Endothelial cell of umbilical vein (primary cell): Measurements from ENCODE around the gene CCL14. TPM values are rescaled to one million over a fixed set of nuclear protein-coding genes. Genes with fewer than 3 reads are reported as not detected.

Experiments used
- BruUV-seq: library from RNA; stranded (reverse); fragments of 400-500 nt; replicated peaks from 2 replicates; lab custom pipeline; 2021; lab: Mats Ljungman, UMichigan
- CTCF ChIA-PET: fragments of 300-600, 350-600 bp; sonication (Branson Sonifier 250); formaldehyde crosslinking; loops from one replicate; lab custom pipeline; 2021; ENCODE audit warnings: antibody characterized with exemption, inconsistent platforms; lab: Charles Lee
- POLR2A ChIA-PET: fragments of 300-600, 350-600 bp; sonication (Branson Sonifier 250); formaldehyde crosslinking; loops from one replicate; lab custom pipeline; 2021; ENCODE audit warnings: antibody characterized with exemption, inconsistent platforms; lab: Charles Lee
- DNase-seq: peaks from one replicate; pipeline ENCODE4 v3.0.0-alpha.2; 2011; ENCODE audit warnings: low read depth, low spot score
- FAIRE-seq: peaks from 2 replicates; lab custom pipeline; 2011; peaks lifted over from hg19 to GRCh38; lab: Jason Lieb, UNC
- H2AFZ ChIP-seq: 2 replicates; pipeline ENCODE4 v1.6.0; 2012; ENCODE audit warnings: low read depth, low read length, control low read depth, inconsistent platforms
- H3K27ac ChIP-seq: 2 replicates; pipeline ENCODE4 v1.5.1; 2011; ENCODE audit warnings: low read depth, mild to moderate bottlenecking, control low read depth, low read length, moderate library complexity; ENCODE audit not compliant: insufficient read depth
- H3K27me3 ChIP-seq, 2 experiments: 2 replicates each; pipeline versions ENCODE4 v1.6.0 to v1.6.1; 2011; ENCODE audit warnings: low read length in 2 of 2, mixed read lengths in 1 of 2; ENCODE audit not compliant: control insufficient read depth in 2 of 2, insufficient read depth in 2 of 2
- H3K36me3 ChIP-seq, 2 experiments: 2 replicates in 1 of 2; 3 replicates in 1 of 2; pipeline ENCODE4 v1.5.1; 2011; ENCODE audit warnings: low read length in 2 of 2, mild to moderate bottlenecking in 1 of 2, moderate library complexity in 1 of 2; ENCODE audit not compliant: control insufficient read depth in 2 of 2, insufficient read depth in 2 of 2; ENCODE audit errors: extremely low read depth in 1 of 2
- H3K4me1 ChIP-seq: 3 replicates; pipeline ENCODE4 v1.5.1; 2011; ENCODE audit warnings: mild to moderate bottlenecking, low read length; ENCODE audit not compliant: control insufficient read depth, insufficient read depth; ENCODE audit errors: extremely low read depth
- H3K4me2 ChIP-seq: 2 replicates; pipeline ENCODE4 v1.6.1; 2011; ENCODE audit warnings: low read length, control low read depth, mixed read lengths; ENCODE audit not compliant: insufficient read depth
- H3K4me3 ChIP-seq, 3 experiments: fragments of 200-600 bp in 1 of 3; sonication (generic), shearing (Covaris generic) in 1 of 3; replicated peaks in 1 of 3; 2 replicates each; pipeline ENCODE4 v1.5.1; 2011 to 2016; ENCODE audit warnings: control low read depth in 3 of 3, low read length in 3 of 3, mild to moderate bottlenecking in 2 of 3, inconsistent platforms in 1 of 3, low read depth in 1 of 3, moderate library complexity in 1 of 3; ENCODE audit not compliant: insufficient read depth in 1 of 3
- H3K79me2 ChIP-seq: 2 replicates; pipeline ENCODE4 v1.6.0; 2012; ENCODE audit warnings: low read length, inconsistent platforms; ENCODE audit not compliant: control insufficient read depth, insufficient read depth
- H3K9ac ChIP-seq: replicated peaks from 2 replicates; pipeline ENCODE3; 2011; ENCODE audit warnings: low read length, control low read depth; ENCODE audit not compliant: insufficient read depth; ENCODE audit errors: extremely low read depth
- H3K9me1 ChIP-seq: replicated peaks from 3 replicates; pipeline ENCODE4 v1.6.0; 2011; ENCODE audit warnings: mild to moderate bottlenecking, low read length; ENCODE audit not compliant: control insufficient read depth, insufficient read depth; ENCODE audit errors: extremely low read depth
- H3K9me3 ChIP-seq: replicated peaks from 2 replicates; pipeline ENCODE4 v1.5.1; 2012; ENCODE audit warnings: low read length, inconsistent platforms; ENCODE audit not compliant: control insufficient read depth, insufficient read depth
- H4K20me1 ChIP-seq: replicated peaks from 2 replicates; pipeline ENCODE3; 2011; ENCODE audit warnings: mild to moderate bottlenecking, low read length; ENCODE audit not compliant: control insufficient read depth, insufficient read depth; ENCODE audit errors: extremely low read depth
- CTCF ChIP-seq, 2 donors: IDR thresholded peaks; 1 replicate in 1 of 2; 2 replicates in 1 of 2; pipeline ENCODE4 v1.5.1; 2011; ENCODE audit warnings: low read length in 2 of 2, mild to moderate bottlenecking in 2 of 2, moderate library complexity in 2 of 2, control low read depth in 1 of 2, inconsistent platforms in 1 of 2, low read depth in 1 of 2; ENCODE audit not compliant: insufficient read depth in 1 of 2; ENCODE audit errors: extremely low read depth in 1 of 2
- EZH2 ChIP-seq: IDR thresholded peaks from 2 replicates; pipeline ENCODE4 v1.6.1; 2012; ENCODE audit warnings: borderline replicate concordance, low read depth, mild to moderate bottlenecking, moderate library complexity, low read length, inconsistent platforms; ENCODE audit not compliant: severe bottlenecking
- FOS ChIP-seq: IDR thresholded peaks from 2 replicates; pipeline ENCODE4 v1.6.1; 2011; ENCODE audit warnings: mild to moderate bottlenecking, low read length, moderate library complexity, borderline replicate concordance; ENCODE audit not compliant: insufficient read depth
- JUN ChIP-seq: IDR thresholded peaks from 2 replicates; pipeline ENCODE4 v1.6.1; 2011; ENCODE audit warnings: borderline replicate concordance, low read depth; ENCODE audit not compliant: insufficient read length, insufficient read depth
- POLR2AphosphoS5 ChIP-seq: IDR thresholded peaks from 2 replicates; pipeline ENCODE4 v1.6.1; 2012; ENCODE audit warnings: low read depth, mild to moderate bottlenecking, control low read depth, low read length, moderate library complexity; ENCODE audit not compliant: insufficient read depth
- dilution Hi-C: fragments of 300-500 bp; cut with MboI; formaldehyde crosslinking; loops from one replicate; pipeline ENCODE4 v1.15.0; 2019; ENCODE audit warnings: low sequenced_read_pairs; ENCODE audit not compliant: extremely low pct_ligation_motif_present
- intact Hi-C: fragments of 100-400 bp; cut with micrococcal nuclease; formaldehyde crosslinking; loops from one replicate; pipeline ENCODE4 v1.10.0; 2022
- polyA plus RNA-seq, 4 experiments: library from polyadenylated mRNA; depleted of rRNA in 3 of 4; stranded (reverse) in 3 of 4; unstranded in 1 of 4; fragments of >200 nt; gene quantifications; 2 replicates each; pipeline versions ENCODE4 v1.2.1 to v1.2.3, GENCODE V29; 2011 to 2012; ENCODE audit warnings: missing spikeins in 1 of 4
- total RNA-seq: library from RNA; stranded (reverse); gene quantifications from 2 replicates; pipeline ENCODE4 v1.2.3, GENCODE V29; 2021
- TF ChIP-seq, protein P1 (sequence below): IDR thresholded peaks from 2 replicates; pipeline ENCODE4 v1.6.1; 2011; ENCODE audit not compliant: insufficient read depth, insufficient read length

Gene CCL14
- total and polyA plus RNA-seq, 2 donors (not counting 3 experiments of a cell fraction or from before 2014, with no cell fraction given), result 21.3 to 25.8 TPM

DNA sequence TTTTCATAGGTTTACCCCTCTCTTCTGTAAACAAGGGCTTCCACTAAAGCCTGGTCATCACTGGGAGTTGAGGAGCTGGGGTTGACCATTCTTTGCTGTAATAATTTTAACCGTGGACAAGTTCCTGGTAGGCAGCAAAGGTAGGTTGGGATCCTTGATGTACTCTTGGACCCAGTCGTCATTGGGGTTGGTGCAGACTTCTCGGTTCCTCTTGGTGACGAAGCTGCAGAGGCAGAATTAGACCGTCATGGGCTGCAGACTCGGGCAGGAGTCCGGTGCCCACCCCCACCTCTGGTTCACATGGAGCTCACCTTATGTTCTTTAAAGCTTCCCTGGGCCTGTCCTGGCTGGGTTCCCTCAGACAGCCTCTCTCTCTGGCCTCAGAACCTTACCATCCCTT lies 9.0 kb downstream of the CCL14 start:
- H3K27me3 ChIP-seq, result no peaks in the 10 kb centered on the region
- no TSS peak for BruUV-seq
- H3K4me2 ChIP-seq, result no peak overlapping the region
- no peaks in the 10 kb centered on the region for H3K9me1 ChIP-seq
- ChIA-PET CTCF (interaction anchor here (1.0 to 13.0 kb wide), 5 partner anchors 8 to 171 kb away, joined by 3 to 467 read pairs (median 13); no protein-coding TSS in a partner anchor), POLR2A (interaction anchor here (1.6 kb wide), 1 partner anchor 95 kb away, joined by 4 read pairs; no protein-coding TSS in a partner anchor)
- dilution Hi-C loops, result no loop called here
- no peaks in the 10 kb centered on the region for H3K79me2 ChIP-seq
- H3K27ac ChIP-seq, result no peak overlapping the region
- DNase-seq, result no peak
- intact Hi-C loops, result no loop called here
- FAIRE-seq, result no peak
- peaks cover 38% of the 10 kb centered on the region for H3K4me1 ChIP-seq
- H3K9me3 ChIP-seq, result no peaks in the 10 kb centered on the region
- no peak overlapping the region for H3K9ac ChIP-seq
- TF ChIP-seq POLR2AphosphoS5 (no peak), JUN (no peak), EZH2 (no peak), CTCF (IDR thresholded peaks at IDR 0.05; ENCODE audit: extremely low read depth in 1 of 2, insufficient read depth in 1 of 2, low read depth in 1 of 2, low read length in 2 of 2) (no peak), FOS (no peak)
- TF ChIP-seq, protein P1, sequence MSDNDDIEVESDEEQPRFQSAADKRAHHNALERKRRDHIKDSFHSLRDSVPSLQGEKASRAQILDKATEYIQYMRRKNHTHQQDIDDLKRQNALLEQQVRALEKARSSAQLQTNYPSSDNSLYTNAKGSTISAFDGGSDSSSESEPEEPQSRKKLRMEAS, result no peak
- H2AFZ ChIP-seq, result no peak overlapping the region
- no peaks in the 10 kb centered on the region for H4K20me1 ChIP-seq
- H3K4me3 ChIP-seq, result no peak overlapping the region
- no peaks in the 10 kb centered on the region for H3K36me3 ChIP-seq
